Adrenal gland (tissue), 5 donors: Measurements from ENCODE around the gene MRPL2.

Source experiments
- POLR2A ChIP-seq, 2 donors: fragments of 450-650 bp; IDR thresholded peaks; one replicate each; pipeline ENCODE4 v1.6.1; 2017; ENCODE audit warnings: antibody characterized with exemption in 2 of 2, mild to moderate bottlenecking in 2 of 2, moderate library complexity in 1 of 2
- TF ChIP-seq, protein P1 (sequence below), 6 experiments: fragments of 450-650 bp in 4 of 6; fragments of 200-600 bp in 2 of 6; sonication (generic) in 1 of 6; IDR thresholded peaks; 1 replicate in 5 of 6; 2 replicates in 1 of 6; pipeline versions ENCODE4 v1.5.1 to v1.8.0; 2016 to 2021; ENCODE audit warnings: antibody characterized with exemption in 6 of 6, mild to moderate bottlenecking in 2 of 6, moderate library complexity in 1 of 6
- donor health status: DM: no; HTN: no; CAD: no.

- no peak for TF ChIP-seq POLR2A (IDR thresholded peaks at IDR 0.05)
- TF ChIP-seq, protein P1, sequence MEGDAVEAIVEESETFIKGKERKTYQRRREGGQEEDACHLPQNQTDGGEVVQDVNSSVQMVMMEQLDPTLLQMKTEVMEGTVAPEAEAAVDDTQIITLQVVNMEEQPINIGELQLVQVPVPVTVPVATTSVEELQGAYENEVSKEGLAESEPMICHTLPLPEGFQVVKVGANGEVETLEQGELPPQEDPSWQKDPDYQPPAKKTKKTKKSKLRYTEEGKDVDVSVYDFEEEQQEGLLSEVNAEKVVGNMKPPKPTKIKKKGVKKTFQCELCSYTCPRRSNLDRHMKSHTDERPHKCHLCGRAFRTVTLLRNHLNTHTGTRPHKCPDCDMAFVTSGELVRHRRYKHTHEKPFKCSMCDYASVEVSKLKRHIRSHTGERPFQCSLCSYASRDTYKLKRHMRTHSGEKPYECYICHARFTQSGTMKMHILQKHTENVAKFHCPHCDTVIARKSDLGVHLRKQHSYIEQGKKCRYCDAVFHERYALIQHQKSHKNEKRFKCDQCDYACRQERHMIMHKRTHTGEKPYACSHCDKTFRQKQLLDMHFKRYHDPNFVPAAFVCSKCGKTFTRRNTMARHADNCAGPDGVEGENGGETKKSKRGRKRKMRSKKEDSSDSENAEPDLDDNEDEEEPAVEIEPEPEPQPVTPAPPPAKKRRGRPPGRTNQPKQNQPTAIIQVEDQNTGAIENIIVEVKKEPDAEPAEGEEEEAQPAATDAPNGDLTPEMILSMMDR (IDR thresholded peaks at IDR 0.05) = no peak
These were observed 44.8 kb downstream of the MRPL2 start for GRCh38 chr6:43014434-43014909.
